Middle frontal gyrus (tissue), 1 donor: ENCODE data around the gene RGS6.

Source experiments
- DNase-seq: peaks from one replicate; pipeline ENCODE4 v3.0.0-alpha.2; 2015; ENCODE audit warnings: low spot score; ENCODE audit errors: extremely low spot score

The RGS6 gene

DNA sequence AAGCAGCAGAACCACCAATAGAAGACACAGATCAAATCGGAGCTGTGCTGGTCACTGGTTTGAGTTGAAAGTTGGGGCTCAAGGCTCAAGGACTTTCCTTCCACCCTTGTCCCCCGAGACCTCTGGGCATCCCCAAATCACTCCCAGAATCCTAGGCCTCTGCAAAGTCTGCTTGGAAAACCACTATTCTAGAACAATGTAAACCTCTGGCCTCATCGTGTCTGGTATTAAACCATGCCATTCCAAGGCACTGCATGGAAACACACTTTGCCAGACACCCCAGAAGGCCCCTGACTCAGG is 673.6 kb downstream of the RGS6 start:
- DNase-seq, result no peak

DNA sequence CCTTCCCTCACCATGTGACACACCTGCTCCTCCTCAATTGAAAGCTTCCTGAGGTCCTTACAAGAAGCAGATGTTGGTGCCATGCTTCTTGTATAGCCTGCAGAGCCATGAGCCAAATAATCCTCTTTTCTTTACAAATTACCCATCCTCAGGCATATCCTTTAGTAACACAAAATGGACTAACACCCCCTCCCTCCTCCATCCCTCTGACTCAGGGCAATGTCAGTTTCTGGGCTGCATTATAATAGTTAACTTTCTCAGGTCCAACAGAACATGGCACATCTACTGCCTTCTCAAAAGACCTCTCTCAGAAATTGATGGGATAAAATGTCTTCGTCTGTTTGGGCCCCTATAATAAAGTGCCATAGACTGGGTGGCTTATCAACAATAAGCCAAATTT is 674.6 kb downstream of the RGS6 start:
- no peak for DNase-seq

DNA sequence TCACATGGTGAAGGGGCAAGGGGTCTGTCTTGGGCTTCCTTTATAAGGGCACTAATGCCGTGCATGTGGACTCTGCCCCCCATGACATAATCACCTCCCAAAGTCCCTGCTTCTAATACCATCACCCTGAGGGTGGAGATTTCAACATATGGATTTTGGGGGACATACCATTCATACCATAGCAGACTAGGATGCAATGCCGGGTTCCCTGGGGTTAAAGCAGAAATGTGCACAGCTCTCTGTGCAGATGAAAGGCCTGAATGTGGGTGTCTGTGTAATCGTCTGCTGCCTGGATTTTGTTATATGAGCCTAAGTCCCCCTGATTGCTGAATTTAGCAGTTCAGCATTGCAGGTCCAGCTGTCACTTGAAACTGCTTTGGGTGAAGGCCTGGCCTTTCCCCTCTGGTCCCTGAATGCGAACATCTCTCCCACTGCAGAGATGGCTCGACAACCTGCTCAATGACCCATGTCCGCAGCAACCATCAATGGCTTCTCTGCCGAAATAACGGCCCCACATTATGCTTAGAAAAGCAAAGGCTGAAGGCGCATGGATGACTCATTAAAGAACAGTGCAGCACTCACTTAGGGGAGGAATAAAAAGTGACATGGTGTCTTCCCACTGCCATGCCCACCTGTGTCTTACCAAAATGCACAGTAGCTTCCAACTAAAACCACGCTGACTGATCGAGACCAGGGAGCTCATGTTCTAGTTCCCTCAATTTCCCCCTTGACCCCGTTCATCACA is 675.3 kb downstream of the RGS6 start:
- no peak for DNase-seq

DNA sequence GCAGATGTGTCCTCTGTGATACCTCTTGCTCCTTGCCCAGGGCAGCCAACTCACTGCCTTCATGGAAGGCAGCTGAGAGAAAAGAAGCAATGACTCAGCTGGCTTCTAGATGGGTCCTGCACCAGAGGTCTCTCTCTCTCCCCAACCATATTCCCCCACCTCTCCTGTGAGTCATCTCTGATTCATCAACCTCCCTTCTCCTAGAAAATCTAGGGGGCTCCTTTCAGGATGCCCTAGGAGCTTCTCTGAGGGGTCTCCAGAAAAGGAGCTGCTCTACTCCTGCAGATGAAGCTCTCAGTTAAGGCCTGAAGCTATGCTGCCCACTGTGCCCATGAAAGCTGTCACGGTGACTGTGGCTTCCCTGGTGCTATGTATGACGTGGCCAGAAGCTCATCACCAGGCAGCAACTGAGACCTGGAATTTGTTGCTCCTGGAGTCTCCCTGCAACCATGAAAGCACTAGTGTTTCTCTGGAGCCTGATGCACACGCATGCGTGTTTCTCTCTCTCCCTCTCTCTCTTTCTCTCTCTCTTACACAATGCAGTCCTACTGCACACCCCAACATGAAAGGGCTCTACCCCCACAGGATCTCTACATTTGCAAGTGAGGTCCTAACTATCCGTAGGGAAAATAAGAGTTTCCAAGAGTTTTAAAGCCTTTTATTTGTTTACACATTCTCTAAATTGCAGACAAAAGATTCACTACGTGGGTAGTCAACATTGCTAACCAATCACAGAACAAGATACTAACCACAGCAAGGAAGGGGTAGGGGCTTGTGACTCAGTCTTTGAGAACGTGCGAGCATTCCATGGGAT is 676.4 kb downstream of the RGS6 start:
- DNase-seq, result no peak

DNA sequence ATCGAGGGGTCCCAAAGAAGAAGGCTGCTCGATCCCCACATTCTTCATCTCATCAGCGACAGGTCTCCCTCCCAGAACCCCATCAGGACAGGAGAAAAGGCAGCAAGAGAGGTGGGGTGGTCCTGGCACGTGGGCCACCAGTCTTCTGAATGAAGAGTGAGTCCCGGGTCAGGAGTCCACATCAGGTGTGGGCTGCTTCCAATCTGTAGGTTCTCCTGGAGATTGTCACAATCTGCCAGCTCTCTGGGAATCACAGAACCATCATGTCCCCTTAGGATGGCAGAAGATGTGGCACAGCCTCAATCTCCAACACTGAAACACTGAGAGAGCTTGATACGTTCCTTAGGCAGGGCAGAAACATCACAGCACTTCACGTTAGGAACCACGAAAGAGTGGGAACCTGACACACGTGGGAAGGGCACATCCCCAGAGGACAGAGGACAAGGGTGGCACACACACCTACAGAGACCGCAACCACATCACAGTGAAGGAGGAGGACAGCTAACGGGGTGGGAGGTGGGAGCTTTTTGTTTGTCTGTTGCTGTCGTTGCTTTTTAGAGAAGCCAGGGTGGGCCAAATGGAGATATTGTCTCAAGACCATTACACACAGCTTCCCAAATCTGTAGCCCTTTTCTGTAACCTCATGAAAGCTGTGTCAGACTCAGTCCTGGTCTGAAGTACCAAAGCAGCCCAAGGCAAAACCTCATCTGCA is 677.1 kb downstream of the RGS6 start:
- no peak for DNase-seq

DNA sequence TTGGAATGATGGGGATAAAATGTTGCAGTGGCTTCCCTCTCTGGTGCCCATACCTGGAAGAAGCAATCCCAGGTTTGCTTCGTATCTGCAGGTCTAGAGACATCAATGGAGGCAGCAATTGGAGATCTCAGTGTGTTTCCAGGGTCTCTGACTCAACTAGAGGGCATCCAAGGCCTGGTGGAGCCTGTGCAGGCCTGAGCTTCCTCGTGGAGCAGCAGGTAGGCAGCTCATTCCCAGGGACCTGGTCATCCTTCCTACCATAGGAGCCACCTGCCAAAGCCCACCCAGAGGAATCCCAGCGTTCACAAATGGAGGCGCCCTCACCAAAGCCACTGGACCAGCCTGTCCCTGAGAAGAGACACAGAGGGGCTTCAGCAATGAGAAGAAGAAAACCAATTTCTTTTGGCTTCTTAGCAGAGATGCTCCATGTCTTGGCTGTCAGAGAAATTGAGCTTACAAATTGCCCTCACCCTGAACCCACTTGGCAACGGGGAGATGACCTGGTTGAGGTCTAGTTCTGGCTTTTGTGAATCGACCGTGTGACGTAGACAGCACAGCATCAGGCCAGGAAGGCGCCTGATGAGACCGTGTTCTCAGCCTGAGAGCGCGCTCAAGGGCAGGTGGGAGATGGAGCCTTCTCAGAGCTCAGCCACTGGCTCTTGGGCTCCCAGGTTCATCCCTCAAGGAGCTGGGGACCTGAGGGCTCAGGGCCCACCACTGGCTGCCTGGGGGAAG is 678.0 kb downstream of the RGS6 start:
- no peak for DNase-seq

DNA sequence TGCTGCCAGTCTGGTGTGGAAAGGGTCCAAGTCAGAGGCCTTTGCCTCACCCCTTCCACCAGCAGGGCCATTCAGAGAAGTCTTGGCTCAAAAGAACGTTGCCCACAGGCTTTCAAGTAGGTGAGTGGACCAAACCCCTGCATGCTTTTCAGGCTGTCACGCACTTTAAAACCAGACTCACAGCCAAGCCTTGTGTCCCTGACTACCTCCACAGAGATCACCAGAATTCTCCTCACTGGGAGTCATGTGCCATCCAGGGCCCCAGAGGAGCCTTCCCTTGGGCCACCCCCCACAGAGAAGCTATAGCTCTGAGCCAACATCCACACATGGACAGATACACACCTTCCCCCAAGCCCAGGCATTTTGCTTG is 678.6 kb downstream of the RGS6 start:
- no peak for DNase-seq

DNA sequence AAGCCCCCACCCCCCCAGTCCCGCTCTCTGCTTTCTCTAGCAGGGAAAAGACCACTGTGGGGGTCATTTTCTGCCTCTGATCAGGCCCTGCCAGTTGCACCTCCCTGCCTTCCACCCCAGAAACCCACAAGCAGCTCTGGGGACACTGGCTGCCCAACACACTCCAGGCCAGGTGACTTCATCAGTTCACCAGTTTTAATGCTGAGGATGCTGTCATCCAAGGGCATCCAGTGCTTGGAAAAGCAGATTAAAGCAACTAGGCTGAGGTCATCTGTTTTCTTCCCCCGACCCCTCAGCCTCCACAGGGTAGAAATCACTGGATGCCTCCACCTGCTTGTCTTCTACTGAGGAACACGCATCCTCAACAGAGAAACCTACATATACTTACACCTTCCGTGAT is 679.3 kb downstream of the RGS6 start:
- no peak for DNase-seq

DNA sequence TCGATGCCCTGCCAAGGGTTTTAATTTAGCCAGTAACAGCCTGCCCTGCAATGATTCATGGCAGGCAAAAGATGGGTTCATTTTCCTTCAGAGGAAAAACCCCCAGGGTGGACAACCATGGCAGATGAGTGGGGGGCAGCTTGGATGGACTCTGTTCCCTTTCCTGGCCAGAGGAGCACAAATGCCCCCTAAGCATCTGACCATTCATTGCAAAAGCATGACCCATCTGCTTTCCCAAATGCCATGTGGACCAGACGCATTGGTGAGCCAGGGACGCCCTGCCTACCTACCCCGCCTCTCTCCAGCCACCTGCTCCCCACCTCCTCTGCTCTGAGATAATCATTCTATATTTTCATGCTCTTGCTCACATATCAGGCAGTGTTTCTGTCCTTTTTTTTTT is 679.8 kb downstream of the RGS6 start:
- DNase-seq, result no peak

DNA sequence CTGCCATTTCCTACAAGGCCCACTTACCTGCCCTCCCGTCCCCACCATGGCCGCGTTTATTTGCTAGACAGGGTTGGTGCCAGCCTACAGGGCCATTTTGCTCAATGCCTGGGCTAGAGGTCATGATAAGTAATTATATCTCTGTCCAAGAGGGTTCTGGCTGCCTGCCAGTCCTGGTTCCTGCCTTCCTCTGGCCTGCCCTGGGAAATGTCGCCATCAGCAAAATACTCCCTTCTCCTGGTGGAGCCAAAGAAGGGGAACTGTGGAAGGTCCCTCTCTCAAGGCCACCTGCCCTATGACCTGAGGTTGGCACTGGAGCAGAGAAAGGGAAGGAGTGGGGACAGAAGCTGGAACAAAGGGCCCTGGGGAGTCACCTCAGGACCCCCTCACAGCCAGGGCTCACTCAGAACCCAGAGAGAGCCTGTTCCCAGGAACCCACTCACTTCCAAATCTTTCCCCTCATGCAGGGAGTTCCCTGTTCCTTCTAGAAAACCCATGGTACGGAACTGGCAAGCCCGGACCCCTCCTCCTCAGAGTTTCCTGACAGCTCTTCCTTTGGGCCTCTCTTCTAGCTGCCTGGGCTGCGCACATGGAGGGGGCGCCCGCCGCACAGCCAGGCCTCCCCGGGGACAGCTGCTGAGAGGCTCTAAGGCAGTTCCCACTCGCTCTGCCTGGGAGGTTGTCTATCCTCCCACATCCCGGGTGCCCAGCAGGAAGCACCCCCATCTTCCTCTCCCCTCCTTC is 681.2 kb downstream of the RGS6 start:
- no peak for DNase-seq

DNA sequence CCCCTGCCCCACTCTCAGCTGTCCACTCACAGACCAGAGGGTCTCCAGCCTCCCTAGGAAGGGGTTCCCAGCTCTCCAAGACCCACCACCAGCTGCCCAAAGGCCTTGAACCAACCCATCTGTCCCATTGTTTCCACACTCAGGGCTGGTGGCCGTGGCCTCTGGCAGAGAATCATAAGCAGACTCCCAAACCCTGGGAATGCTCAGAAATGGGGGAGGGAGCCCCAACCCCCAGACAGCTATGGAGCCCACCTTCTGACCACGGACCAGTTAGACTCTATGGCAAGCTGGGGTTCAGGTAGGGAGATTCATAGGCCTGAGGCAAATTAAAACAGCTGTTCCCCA is 681.7 kb downstream of the RGS6 start:
- DNase-seq, result no peak

DNA sequence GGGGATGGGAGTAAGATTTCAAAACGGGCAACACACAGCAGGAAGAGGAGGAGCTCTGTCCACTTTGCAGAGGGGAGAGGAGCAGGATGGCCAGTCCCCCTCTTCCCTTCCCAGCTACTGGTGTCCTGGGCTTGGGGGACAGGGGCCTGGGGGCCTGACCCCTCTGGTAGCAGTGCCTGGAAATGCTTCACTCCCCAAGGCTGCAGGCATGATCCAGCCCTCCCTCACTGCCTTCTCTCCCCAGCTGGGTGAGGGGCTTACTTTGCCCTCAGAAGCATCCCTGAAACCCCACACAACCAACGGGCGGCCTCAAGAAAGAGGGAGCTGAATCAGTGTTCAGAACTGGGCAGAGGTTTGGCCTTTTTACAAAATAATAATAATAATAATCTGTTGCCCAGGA is 682.1 kb downstream of the RGS6 start:
- DNase-seq, result no peak

DNA sequence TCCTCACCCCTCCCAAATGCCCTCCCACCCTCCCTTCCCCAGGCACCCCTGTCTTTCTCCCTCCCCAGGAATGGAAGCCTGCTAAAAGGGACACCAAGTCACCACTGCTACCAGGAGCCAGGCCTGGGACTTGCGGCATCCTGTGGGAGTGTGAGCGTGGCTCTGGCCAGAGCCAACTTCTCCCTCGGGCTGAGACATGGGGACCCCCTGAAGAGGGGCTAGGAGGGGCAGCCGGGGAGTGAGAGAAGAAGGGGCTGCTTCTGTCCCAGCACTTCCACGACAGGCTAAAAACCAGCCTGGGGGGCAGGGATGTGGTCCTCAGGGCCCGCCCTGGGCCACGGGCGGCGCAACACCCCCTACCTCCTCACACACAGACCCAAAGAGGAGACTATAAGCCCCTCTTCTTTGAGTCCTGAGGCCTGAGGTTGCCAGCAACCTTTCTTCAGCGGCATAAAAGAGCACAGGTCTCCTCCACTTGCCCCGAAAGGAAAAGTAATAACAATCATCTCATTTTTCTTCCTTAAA is 682.7 kb downstream of the RGS6 start:
- DNase-seq, result no peak

DNA sequence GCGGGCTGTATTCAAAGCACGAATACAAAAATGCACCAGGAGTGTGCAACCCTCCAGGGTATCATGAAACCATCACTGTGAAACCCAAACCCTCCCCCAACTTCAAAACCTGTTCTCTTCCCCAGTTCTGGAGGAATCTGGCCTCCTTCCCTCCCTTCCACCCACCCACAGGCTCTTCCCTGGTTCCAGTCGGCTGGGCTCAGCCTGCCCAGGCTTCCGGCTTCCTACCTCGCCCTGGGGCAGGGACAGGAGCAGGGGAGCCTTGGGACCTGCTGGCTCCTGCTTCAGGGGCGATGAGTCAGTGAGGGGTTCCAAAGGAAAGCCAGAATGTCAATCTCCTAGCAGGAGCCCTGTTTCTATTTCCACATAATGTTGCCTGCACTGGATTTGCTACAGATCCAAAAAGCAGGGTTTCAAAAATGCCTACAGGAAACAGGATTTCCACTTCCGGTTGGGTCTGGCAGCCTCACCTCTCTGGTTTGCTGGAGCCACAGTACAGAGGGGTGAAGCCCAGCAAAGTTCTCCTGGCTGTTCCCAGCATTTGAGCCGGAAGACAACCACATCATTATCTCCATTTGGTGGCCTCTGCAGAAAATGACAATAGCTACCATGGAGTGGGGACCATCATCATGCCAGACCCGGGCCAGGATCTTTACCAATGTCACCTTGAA is 683.4 kb downstream of the RGS6 start:
- DNase-seq, result no peak
